HUES48 (cell line): Measurements from ENCODE around the gene TUFT1.

Source experiments
- H3K27ac ChIP-seq: one replicate; pipeline ENCODE4 v1.7.0; 2013; ENCODE audit warnings: low read depth, low read length, inconsistent platforms
- H3K27me3 ChIP-seq: 2 replicates; pipeline ENCODE4 v1.6.1; 2013; ENCODE audit warnings: mild to moderate bottlenecking, low read length; ENCODE audit not compliant: control insufficient read depth, insufficient read depth
- H3K36me3 ChIP-seq: 2 replicates; pipeline ENCODE4 v1.6.1; 2013; ENCODE audit warnings: low read length; ENCODE audit not compliant: control insufficient read depth, insufficient read depth
- H3K4me1 ChIP-seq: 2 replicates; pipeline ENCODE4 v1.6.1; 2013; ENCODE audit warnings: mild to moderate bottlenecking, low read length; ENCODE audit not compliant: control insufficient read depth, insufficient read depth
- H3K4me3 ChIP-seq: 2 replicates; pipeline ENCODE4 v1.5.1; 2013; ENCODE audit warnings: mild to moderate bottlenecking, low read depth, low read length
- H3K9ac ChIP-seq: 2 replicates; pipeline ENCODE4 v1.6.1; 2013; ENCODE audit warnings: mild to moderate bottlenecking, low read depth, low read length, moderate library complexity
- H3K9me3 ChIP-seq: 2 replicates; pipeline ENCODE4 v1.6.1; 2013; ENCODE audit warnings: low read length; ENCODE audit not compliant: control insufficient read depth, insufficient read depth

TUFT1 gene

GRCh38 chr1:151502859-151503780 lies 37.0 kb upstream of the TUFT1 start:
- Histone ChIP-seq H3K36me3 (no peaks in the 10 kb centered on the region), H3K4me1 (no peaks in the 10 kb centered on the region), H3K27me3 (no peaks in the 10 kb centered on the region), H3K9me3 (no peaks in the 10 kb centered on the region), H3K9ac (no peak overlapping the region), H3K27ac (no peak overlapping the region), H3K4me3 (no peak overlapping the region)

GRCh38 chr1:151504252-151504651 lies 35.9 kb upstream of the TUFT1 start:
- Histone ChIP-seq H3K9me3 (no peaks in the 10 kb centered on the region), H3K4me3 (no peak overlapping the region), H3K36me3 (no peaks in the 10 kb centered on the region), H3K9ac (no peak overlapping the region), H3K27me3 (no peaks in the 10 kb centered on the region), H3K4me1 (no peaks in the 10 kb centered on the region), H3K27ac (no peak overlapping the region)

- Histone ChIP-seq H3K36me3 (no peaks in the 10 kb centered on the region), H3K9me3 (no peaks in the 10 kb centered on the region), H3K4me3 (no peak overlapping the region), H3K4me1 (no peaks in the 10 kb centered on the region), H3K9ac (no peak overlapping the region), H3K27me3 (no peaks in the 10 kb centered on the region), H3K27ac (no peak overlapping the region)
Measured at GRCh38 chr1:151504759-151505158, 35.4 kb upstream of the TUFT1 start.

- no peaks in the 10 kb centered on the region for H3K27me3 ChIP-seq
- H3K9ac ChIP-seq = no peak overlapping the region
- no peaks in the 10 kb centered on the region for H3K9me3 ChIP-seq
- H3K36me3 ChIP-seq = no peaks in the 10 kb centered on the region
- no peak overlapping the region for H3K4me3 ChIP-seq
- peaks cover 28% of the 10 kb centered on the region for H3K4me1 ChIP-seq
- no peak overlapping the region for H3K27ac ChIP-seq
Measured at GRCh38 chr1:151508833-151509232, 31.3 kb upstream of the TUFT1 start.

- Histone ChIP-seq H3K4me1 (peaks cover 35% of the 10 kb centered on the region), H3K27ac (peak overlapping the region; percentile 93), H3K4me3 (peak overlapping the region; percentile 86), H3K27me3 (no peaks in the 10 kb centered on the region), H3K9ac (no peak overlapping the region), H3K9me3 (no peaks in the 10 kb centered on the region), H3K36me3 (no peaks in the 10 kb centered on the region)
Measured at GRCh38 chr1:151509350-151510019, 30.6 kb upstream of the TUFT1 start.

- Histone ChIP-seq H3K4me1 (peaks cover 37% of the 10 kb centered on the region), H3K36me3 (no peaks in the 10 kb centered on the region), H3K27ac (peak overlapping the region; percentile 93), H3K27me3 (no peaks in the 10 kb centered on the region), H3K9me3 (no peaks in the 10 kb centered on the region), H3K9ac (peak overlapping the region; percentile 89; the same call in 1 of the 2 replicates), H3K4me3 (peak overlapping the region; percentile 86)
Measured at GRCh38 chr1:151510020-151510405, 30.1 kb upstream of the TUFT1 start.

- no peaks in the 10 kb centered on the region for H3K9me3 ChIP-seq
- no peaks in the 10 kb centered on the region for H3K27me3 ChIP-seq
- H3K27ac ChIP-seq = peak overlapping the region; percentile 93
- H3K4me1 ChIP-seq = peaks cover 37% of the 10 kb centered on the region
- peak overlapping the region; percentile 86 for H3K4me3 ChIP-seq
- no peaks in the 10 kb centered on the region for H3K36me3 ChIP-seq
- peak overlapping the region; percentile 89 for H3K9ac ChIP-seq
Measured at GRCh38 chr1:151510614-151510956, 29.5 kb upstream of the TUFT1 start.

- Histone ChIP-seq H3K4me1 (peaks cover 43% of the 10 kb centered on the region), H3K9ac (peak within 1 kb of the TSS; percentile 89)
Measured at GRCh38 chr1:151510957-151511635, 29.0 kb upstream of the TUFT1 start, which contains the start of gene CGN. Gene CGN, plus strand, starts transcription at chr1:151511387. Its CDS starts 7,133 bp downstream, at chr1:151518520.

GRCh38 chr1:151511636-151512215 lies 28.4 kb upstream of the TUFT1 start:
- Histone ChIP-seq H3K9ac (peak overlapping the region; percentile 34), H3K36me3 (no peaks in the 10 kb centered on the region), H3K4me3 (peak overlapping the region; percentile 61), H3K27ac (peak overlapping the region; percentile 85), H3K27me3 (no peaks in the 10 kb centered on the region), H3K9me3 (no peaks in the 10 kb centered on the region), H3K4me1 (peaks cover 47% of the 10 kb centered on the region)

More at GRCh38 chr1:151510957-151511635, 29.0 kb upstream of the TUFT1 start, which contains the start of gene CGN:
- no peaks in the 10 kb centered on the region for H3K27me3 ChIP-seq
- no peaks in the 10 kb centered on the region for H3K9me3 ChIP-seq
- no peaks in the 10 kb centered on the region for H3K36me3 ChIP-seq
- peak within 1 kb of the TSS; percentile 86 for H3K4me3 ChIP-seq
- H3K27ac ChIP-seq = peak within 1 kb of the TSS; percentile 93

- H3K36me3 ChIP-seq = no peaks in the 10 kb centered on the region
- peaks cover 47% of the 10 kb centered on the region for H3K4me1 ChIP-seq
- peak overlapping the region; percentile 86 for H3K27ac ChIP-seq
- peak overlapping the region; percentile 61 for H3K4me3 ChIP-seq
- no peak overlapping the region for H3K9ac ChIP-seq
- H3K27me3 ChIP-seq = no peaks in the 10 kb centered on the region
- H3K9me3 ChIP-seq = no peaks in the 10 kb centered on the region
Measured at GRCh38 chr1:151512326-151512725, 27.8 kb upstream of the TUFT1 start.
